Keratinocyte (primary cell): ENCODE data around the gene CUEDC1. TPM values are rescaled to one million over a fixed set of nuclear protein-coding genes. Genes with fewer than 3 reads are reported as not detected.
A peak's percentile ranks its signal among the peaks of the same experiment; 100 is the strongest.

Source experiments
- DNase-seq: peaks from one replicate; pipeline ENCODE4 v3.0.0-alpha.2; 2011; ENCODE audit warnings: low read depth, missing footprints, low spot score
- FAIRE-seq: peaks from 2 replicates; lab custom pipeline; 2011; peaks lifted over from hg19 to GRCh38; lab: Jason Lieb, UNC
- H2AFZ ChIP-seq: 2 replicates; pipeline ENCODE4 v1.6.0; 2012; ENCODE audit warnings: low read length, control low read depth, inconsistent platforms; ENCODE audit not compliant: control insufficient read depth
- H3K27ac ChIP-seq: 2 replicates; pipeline ENCODE4 v1.5.1; 2011; ENCODE audit warnings: low read length; ENCODE audit not compliant: control insufficient read depth, insufficient read depth
- H3K27me3 ChIP-seq: 3 replicates; pipeline ENCODE4 v1.6.0; 2011; ENCODE audit warnings: low read length; ENCODE audit not compliant: control insufficient read depth, insufficient read depth; ENCODE audit errors: extremely low read depth
- H3K36me3 ChIP-seq, 2 experiments: 2 replicates in 1 of 2; 3 replicates in 1 of 2; pipeline ENCODE4 v1.5.1; 2011; ENCODE audit warnings: low read length in 2 of 2, mild to moderate bottlenecking in 1 of 2; ENCODE audit not compliant: control insufficient read depth in 2 of 2, insufficient read depth in 2 of 2; ENCODE audit errors: extremely low read depth in 1 of 2
- H3K4me1 ChIP-seq: 3 replicates; pipeline ENCODE4 v1.5.1; 2011; ENCODE audit warnings: low read length; ENCODE audit not compliant: control insufficient read depth, insufficient read depth; ENCODE audit errors: extremely low read depth
- H3K4me2 ChIP-seq: 3 replicates; pipeline ENCODE4 v1.6.0; 2011; ENCODE audit warnings: low read depth, low read length; ENCODE audit not compliant: control insufficient read depth, insufficient read depth; ENCODE audit errors: extremely low read depth
- H3K4me3 ChIP-seq, 3 experiments: fragments of 200-600 bp in 1 of 3; sonication (generic) in 1 of 3; 2 replicates in 2 of 3; 3 replicates in 1 of 3; pipeline ENCODE4 v1.5.1; 2011 to 2016; ENCODE audit warnings: low read length in 3 of 3, mild to moderate bottlenecking in 3 of 3, control low read depth in 2 of 3, inconsistent platforms in 1 of 3, low read depth in 1 of 3, mixed read lengths in 1 of 3, mixed run types in 1 of 3, moderate library complexity in 1 of 3; ENCODE audit not compliant: control insufficient read depth in 2 of 3, insufficient read depth in 2 of 3; ENCODE audit errors: extremely low read depth in 1 of 3
- H3K79me2 ChIP-seq: 2 replicates; pipeline ENCODE4 v1.6.0; 2012; ENCODE audit warnings: low read length; ENCODE audit not compliant: control insufficient read depth, insufficient read depth
- H3K9ac ChIP-seq: 3 replicates; pipeline ENCODE4 v1.6.0; 2011; ENCODE audit warnings: low read length; ENCODE audit not compliant: control insufficient read depth, insufficient read depth; ENCODE audit errors: extremely low read depth
- H3K9me1 ChIP-seq: 3 replicates; pipeline ENCODE4 v1.6.0; 2011; ENCODE audit warnings: low read length; ENCODE audit not compliant: control insufficient read depth, insufficient read depth; ENCODE audit errors: extremely low read depth
- H3K9me3 ChIP-seq: 2 replicates; pipeline ENCODE4 v1.5.1; 2012; ENCODE audit warnings: low read depth, low read length; ENCODE audit not compliant: control insufficient read depth
- H4K20me1 ChIP-seq: 3 replicates; pipeline ENCODE4 v1.6.0; 2011; ENCODE audit warnings: low read length; ENCODE audit not compliant: control insufficient read depth, insufficient read depth; ENCODE audit errors: extremely low read depth
- CTCF ChIP-seq, 3 experiments: IDR thresholded peaks in 1 of 3; conservative IDR thresholded peaks in 1 of 3; optimal IDR thresholded peaks in 1 of 3; 2 replicates in 2 of 3; 3 replicates in 1 of 3; pipeline versions ENCODE3 to v1.5.1; 2011; ENCODE audit warnings: low read length in 3 of 3, mild to moderate bottlenecking in 3 of 3, moderate library complexity in 2 of 3, control low read depth in 1 of 3, inconsistent platforms in 1 of 3; ENCODE audit not compliant: insufficient read depth in 2 of 3; ENCODE audit errors: extremely low read depth in 1 of 3
- EZH2 ChIP-seq: IDR thresholded peaks from one replicate; pipeline ENCODE4 v1.6.1; 2012; ENCODE audit warnings: inconsistent platforms, mild to moderate bottlenecking, low read length, moderate library complexity
- dilution Hi-C: fragments of 300-500 bp; cut with MboI; formaldehyde crosslinking; loops from one replicate; pipeline ENCODE4 v1.7.0; 2020; ENCODE audit warnings: low sequenced_read_pairs; ENCODE audit not compliant: extremely low pct_ligation_motif_present
- polyA plus RNA-seq, 5 experiments: library from polyadenylated mRNA; depleted of rRNA in 3 of 5; stranded (reverse) in 3 of 5; stranded (forward) in 1 of 5; unstranded in 1 of 5; fragments of >200 nt; gene quantifications; 1 replicate in 1 of 5; 2 replicates in 3 of 5; 3 replicates in 1 of 5; pipeline versions ENCODE4 v1.2.1 to v1.2.3, GENCODE V29; 2011 to 2012; ENCODE audit warnings: missing spikeins in 2 of 5, low read depth in 1 of 5, low replicate concordance in 1 of 5

CUEDC1 gene
- polyA plus RNA-seq, 1 donor (not counting 4 experiments of a cell fraction or from before 2014, with no cell fraction given), result 12.9 TPM

- Histone ChIP-seq H3K9ac (no peak overlapping the region), H3K36me3 (peaks cover 16 to 33% of the 10 kb centered on the region in 2 experiments), H3K27me3 (no peaks in the 10 kb centered on the region), H3K9me3 (no peaks in the 10 kb centered on the region), H3K4me3 (no peak overlapping the region), H3K9me1 (peaks cover 2% of the 10 kb centered on the region), H3K27ac (no peak overlapping the region), H3K4me1 (peaks cover 20% of the 10 kb centered on the region), H2AFZ (no peak overlapping the region), H3K79me2 (peaks cover 60% of the 10 kb centered on the region), H4K20me1 (peaks cover 2% of the 10 kb centered on the region), H3K4me2 (no peak overlapping the region)
- dilution Hi-C loops, result no loop called here
- TF ChIP-seq CTCF (optimal IDR thresholded peaks at IDR 0.05 in 1 of 3, IDR thresholded peaks at IDR 0.05 in 1 of 3, conservative IDR thresholded peaks at IDR 0.05 in 1 of 3; ENCODE audit: extremely low read depth in 1 of 3, insufficient read depth in 2 of 3, low read length in 3 of 3) (no peak), EZH2 (no peak)
- DNase-seq, result no peak
- FAIRE-seq, result peak; percentile 41
Observed at GRCh38 chr17:57982452-57983170, 27.4 kb upstream of the CUEDC1 start.

- Histone ChIP-seq H3K4me3 (no peak overlapping the region), H3K9me3 (no peaks in the 10 kb centered on the region), H4K20me1 (peaks cover 2% of the 10 kb centered on the region), H3K79me2 (peaks cover 42% of the 10 kb centered on the region), H3K4me2 (no peak overlapping the region), H3K4me1 (peaks cover 11% of the 10 kb centered on the region), H3K27me3 (no peaks in the 10 kb centered on the region), H2AFZ (no peak overlapping the region), H3K9me1 (peaks cover 2% of the 10 kb centered on the region), H3K27ac (no peak overlapping the region), H3K9ac (no peak overlapping the region), H3K36me3 (peaks cover 26 to 44% of the 10 kb centered on the region in 2 experiments)
- no peak for DNase-seq
- FAIRE-seq, result no peak
- dilution Hi-C loops, result no loop called here
- TF ChIP-seq CTCF (optimal IDR thresholded peaks at IDR 0.05 in 1 of 3, IDR thresholded peaks at IDR 0.05 in 1 of 3, conservative IDR thresholded peaks at IDR 0.05 in 1 of 3; ENCODE audit: extremely low read depth in 1 of 3, insufficient read depth in 2 of 3, low read length in 3 of 3), result no peak
Observed at GRCh38 chr17:57980522-57980921, 25.3 kb upstream of the CUEDC1 start.
